ENCODE data around the gene PTH1R. TPM values are rescaled to one million over a fixed set of nuclear protein-coding genes. Genes with fewer than 3 reads are reported as not detected.

The PTH1R gene
- total RNA-seq, 2 donors from 2014 or later: 1.3 to 10.8 TPM

DNA sequence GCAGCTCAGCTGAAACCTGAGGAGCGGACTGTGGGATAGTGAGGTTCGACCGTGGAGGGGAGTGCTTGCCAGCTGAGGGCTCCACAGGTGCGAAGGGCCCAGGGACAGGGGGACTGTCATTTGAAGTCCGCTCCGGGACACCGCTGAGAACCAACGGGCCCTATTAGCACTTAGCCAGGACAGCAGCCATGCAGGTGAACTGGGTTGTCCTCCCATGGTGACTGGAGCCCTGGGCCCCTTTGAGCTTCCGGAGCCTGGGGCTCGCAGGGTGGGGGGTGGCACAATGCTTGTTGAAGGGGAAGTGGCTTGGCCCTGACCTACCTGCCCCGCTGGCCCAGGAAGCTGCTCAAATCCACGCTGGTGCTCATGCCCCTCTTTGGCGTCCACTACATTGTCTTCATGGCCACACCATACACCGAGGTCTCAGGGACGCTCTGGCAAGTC is 24.7 kb downstream of the PTH1R start:
- WGBS: 91% methylated on average over 14 of the region's 15 CpGs
- Histone ChIP-seq H3K27ac (no peak overlapping the region), H3K9me3 (no peaks in the 10 kb centered on the region), H3K36me3 (no peaks in the 10 kb centered on the region), H3K4me1 (replicated peaks) (peaks cover 6% of the 10 kb centered on the region), H3K27me3 (replicated peaks; ENCODE audit: insufficient read depth) (peaks cover 5% of the 10 kb centered on the region), H3K4me3 (no peak overlapping the region)
- no peak for DNase-seq (ENCODE audit: low spot score)
- intact Hi-C loops (cut with DNase I): no loop called here
- TF ChIP-seq POLR2A (IDR thresholded peaks at IDR 0.05) (no peak), POLR2AphosphoS5 (IDR thresholded peaks at IDR 0.05) (no peak)
- TF ChIP-seq, protein P1, sequence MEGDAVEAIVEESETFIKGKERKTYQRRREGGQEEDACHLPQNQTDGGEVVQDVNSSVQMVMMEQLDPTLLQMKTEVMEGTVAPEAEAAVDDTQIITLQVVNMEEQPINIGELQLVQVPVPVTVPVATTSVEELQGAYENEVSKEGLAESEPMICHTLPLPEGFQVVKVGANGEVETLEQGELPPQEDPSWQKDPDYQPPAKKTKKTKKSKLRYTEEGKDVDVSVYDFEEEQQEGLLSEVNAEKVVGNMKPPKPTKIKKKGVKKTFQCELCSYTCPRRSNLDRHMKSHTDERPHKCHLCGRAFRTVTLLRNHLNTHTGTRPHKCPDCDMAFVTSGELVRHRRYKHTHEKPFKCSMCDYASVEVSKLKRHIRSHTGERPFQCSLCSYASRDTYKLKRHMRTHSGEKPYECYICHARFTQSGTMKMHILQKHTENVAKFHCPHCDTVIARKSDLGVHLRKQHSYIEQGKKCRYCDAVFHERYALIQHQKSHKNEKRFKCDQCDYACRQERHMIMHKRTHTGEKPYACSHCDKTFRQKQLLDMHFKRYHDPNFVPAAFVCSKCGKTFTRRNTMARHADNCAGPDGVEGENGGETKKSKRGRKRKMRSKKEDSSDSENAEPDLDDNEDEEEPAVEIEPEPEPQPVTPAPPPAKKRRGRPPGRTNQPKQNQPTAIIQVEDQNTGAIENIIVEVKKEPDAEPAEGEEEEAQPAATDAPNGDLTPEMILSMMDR (IDR thresholded peaks at IDR 0.05): no peak

DNA sequence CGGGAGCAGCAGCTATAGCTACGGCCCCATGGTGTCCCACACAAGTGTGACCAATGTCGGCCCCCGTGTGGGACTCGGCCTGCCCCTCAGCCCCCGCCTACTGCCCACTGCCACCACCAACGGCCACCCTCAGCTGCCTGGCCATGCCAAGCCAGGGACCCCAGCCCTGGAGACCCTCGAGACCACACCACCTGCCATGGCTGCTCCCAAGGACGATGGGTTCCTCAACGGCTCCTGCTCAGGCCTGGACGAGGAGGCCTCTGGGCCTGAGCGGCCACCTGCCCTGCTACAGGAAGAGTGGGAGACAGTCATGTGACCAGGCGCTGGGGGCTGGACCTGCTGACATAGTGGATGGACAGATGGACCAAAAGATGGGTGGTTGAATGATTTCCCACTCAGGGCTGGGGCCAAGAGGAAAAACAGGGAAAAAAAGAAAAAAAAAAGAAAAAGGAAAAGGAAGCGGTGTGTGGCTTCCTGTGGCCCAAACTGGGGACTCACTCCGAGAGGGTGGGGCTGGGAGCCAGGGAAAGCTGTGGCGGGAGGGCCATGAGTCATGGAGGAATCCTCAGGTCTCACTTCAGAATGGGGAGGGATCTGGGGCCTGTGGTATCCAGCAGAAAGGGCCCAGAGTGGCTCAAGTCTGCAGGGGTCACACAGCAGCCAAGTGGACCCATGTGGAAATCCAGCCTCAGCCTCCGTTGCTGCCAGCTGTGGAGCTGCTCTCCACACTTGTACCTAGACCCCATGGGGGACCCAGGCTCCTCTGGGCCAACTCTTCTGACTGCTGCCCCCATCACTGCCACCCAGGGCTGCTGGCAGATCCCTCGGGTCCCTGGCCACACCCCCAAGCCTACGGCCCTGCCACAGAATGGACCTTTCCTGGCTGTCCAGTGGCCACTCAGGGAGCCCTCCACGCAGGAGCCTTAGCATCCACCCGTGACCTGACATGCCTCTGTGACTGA is 26.1 kb downstream of the PTH1R start:
- H3K27ac ChIP-seq: no peak overlapping the region
- 85% methylated on average over 21 of the region's 21 CpGs for WGBS
- H3K4me3 ChIP-seq: no peak overlapping the region
- no peaks in the 10 kb centered on the region for H3K27me3 ChIP-seq (replicated peaks; ENCODE audit: insufficient read depth)
- H3K4me1 ChIP-seq (replicated peaks): peaks cover 4% of the 10 kb centered on the region
- no peak for DNase-seq (ENCODE audit: low spot score)
- TF ChIP-seq POLR2AphosphoS5 (IDR thresholded peaks at IDR 0.05): no peak
- no peaks in the 10 kb centered on the region for H3K36me3 ChIP-seq
- H3K9me3 ChIP-seq: no peaks in the 10 kb centered on the region
- intact Hi-C loops (cut with DNase I): no loop called here

DNA sequence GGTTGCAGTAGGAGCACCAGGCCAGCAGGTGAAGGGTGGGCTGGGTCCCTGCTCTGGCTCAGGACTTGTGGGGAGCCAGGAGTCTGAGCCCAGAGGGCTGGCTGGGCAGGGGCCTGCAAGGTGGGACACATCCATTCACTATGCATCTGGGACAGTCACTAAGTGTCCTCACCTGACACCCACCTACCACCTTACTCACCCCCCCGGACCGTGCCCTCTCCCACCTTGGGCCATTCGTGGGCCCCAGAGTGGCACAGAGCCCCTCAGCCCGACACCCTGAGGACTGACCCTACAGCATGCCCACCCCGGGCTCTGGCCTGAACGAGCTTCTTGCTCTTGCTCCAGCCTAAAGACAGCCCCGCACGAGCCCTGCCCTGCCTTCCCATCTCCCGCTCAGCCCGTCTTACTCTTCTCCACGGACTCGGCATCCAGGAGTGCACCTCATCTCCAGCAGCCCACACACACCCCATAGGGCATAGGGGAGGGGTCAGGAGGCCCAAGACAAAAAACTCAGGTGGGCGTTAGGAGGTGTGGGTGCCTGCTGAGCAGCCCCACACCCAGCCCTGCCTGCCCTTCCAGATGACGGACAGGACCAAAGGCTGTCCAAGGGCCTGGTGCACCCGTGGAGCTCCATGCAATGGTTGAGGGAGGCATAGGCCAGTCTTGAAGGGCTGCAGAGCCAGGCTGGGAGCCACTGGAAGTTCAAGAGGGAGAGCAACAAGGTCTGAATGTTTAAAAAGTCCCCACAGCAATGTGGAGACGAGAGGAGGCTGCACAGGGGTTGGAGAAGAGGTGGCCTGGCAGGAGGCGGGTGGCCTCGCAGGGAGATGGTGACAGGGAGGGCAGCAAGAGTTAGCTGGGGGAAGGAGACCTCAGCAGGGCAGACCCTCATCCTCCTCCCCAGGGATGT is 27.0 kb downstream of the PTH1R start:
- no peak overlapping the region for H3K4me3 ChIP-seq
- no peaks in the 10 kb centered on the region for H3K4me1 ChIP-seq (replicated peaks)
- no peaks in the 10 kb centered on the region for H3K9me3 ChIP-seq
- intact Hi-C loops (cut with DNase I): loop anchor here (5.0 kb wide), 1 partner anchor 37 kb away; no protein-coding TSS in a partner anchor
- H3K36me3 ChIP-seq: no peaks in the 10 kb centered on the region
- no peaks in the 10 kb centered on the region for H3K27me3 ChIP-seq (replicated peaks; ENCODE audit: insufficient read depth)
- 84% methylated on average over 18 of the region's 18 CpGs for WGBS
- no peak overlapping the region for H3K27ac ChIP-seq
- TF ChIP-seq POLR2AphosphoS5 (IDR thresholded peaks at IDR 0.05) (no peak), POLR2A (IDR thresholded peaks at IDR 0.05) (no peak)
- TF ChIP-seq, protein P1 (IDR thresholded peaks at IDR 0.05): no peak
- DNase-seq (ENCODE audit: low spot score): no peak

DNA sequence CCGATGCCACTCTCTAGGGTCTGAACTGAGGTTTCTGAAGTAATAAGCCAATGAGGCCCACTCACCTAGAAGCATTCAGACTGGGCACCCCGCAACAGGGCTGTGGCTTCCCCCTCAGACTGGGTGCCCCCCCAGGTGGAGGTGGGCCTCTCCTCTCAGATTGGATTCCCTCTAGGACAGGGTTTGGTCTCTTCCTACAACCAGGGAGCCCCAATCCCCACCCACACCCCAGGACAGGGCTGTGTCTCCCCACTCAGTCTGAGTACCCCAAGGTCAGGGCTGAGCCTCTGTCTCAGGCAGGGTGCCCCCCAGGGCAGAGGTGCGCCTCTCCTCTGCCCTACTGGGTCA is 27.7 kb downstream of the PTH1R start:
- TF ChIP-seq, protein P1 (IDR thresholded peaks at IDR 0.05): no peak
- no peak for TF ChIP-seq POLR2A (IDR thresholded peaks at IDR 0.05)
- intact Hi-C loops (cut with DNase I): loop anchor here (5.0 kb wide), 1 partner anchor 38 kb away; no protein-coding TSS in a partner anchor
- Histone ChIP-seq H3K9me3 (no peaks in the 10 kb centered on the region), H3K27me3 (replicated peaks; ENCODE audit: insufficient read depth) (no peaks in the 10 kb centered on the region), H3K4me3 (no peak overlapping the region), H3K27ac (no peak overlapping the region), H3K4me1 (replicated peaks) (no peaks in the 10 kb centered on the region), H3K36me3 (no peaks in the 10 kb centered on the region)
- no peak for DNase-seq (ENCODE audit: low spot score)
- WGBS: 98% methylated on average over 3 of the region's 3 CpGs

Measured in prostate gland (tissue), 2 donors.